Activated CD8-positive, alpha-beta T cell treated with anti-CD3 and anti-CD28 coated beads for 36 hours (primary cell): ENCODE measurements around the gene NEDD9. TPM values are rescaled to one million over a fixed set of nuclear protein-coding genes. Genes with fewer than 3 reads are reported as not detected.
A peak's percentile ranks its signal among the peaks of the same experiment; 100 is the strongest.

Experiments used
- ATAC-seq: fragments of 200-7000 bp; cut with Tn5 transposase; one replicate; pipeline ENCODE4 v1.10.0; 2021; ENCODE audit warnings: mild to moderate bottlenecking, moderate library complexity
- CTCF ChIA-PET: fragments of 350-600 bp; sonication (Branson Sonifier 250); formaldehyde crosslinking; loops from one replicate; lab custom pipeline; 2021; ENCODE audit warnings: antibody characterized with exemption; lab: Charles Lee
- POLR2A ChIA-PET: fragments of 350-600 bp; sonication (Branson Sonifier 250); formaldehyde crosslinking; loops from one replicate; lab custom pipeline; 2021; ENCODE audit warnings: antibody characterized with exemption; lab: Charles Lee
- DNase-seq: peaks from one replicate; pipeline ENCODE4 v3.0.0-alpha.2; 2020
- H3K27ac Mint-ChIP-seq: one replicate; pipeline ENCODE4 v1.8.0; 2021; ENCODE audit warnings: mild to moderate bottlenecking, mixed read lengths
- H3K27me3 Mint-ChIP-seq: one replicate; pipeline ENCODE4 v1.8.0; 2021; ENCODE audit warnings: mixed read lengths
- H3K36me3 Mint-ChIP-seq: one replicate; pipeline ENCODE4 v1.8.0; 2021; ENCODE audit warnings: low read depth, mixed read lengths
- H3K4me1 Mint-ChIP-seq: one replicate; pipeline ENCODE4 v1.8.0; 2021; ENCODE audit warnings: low read depth, mixed read lengths
- H3K4me3 Mint-ChIP-seq: one replicate; pipeline ENCODE4 v1.8.0; 2021; ENCODE audit warnings: mild to moderate bottlenecking, moderate library complexity, mixed read lengths
- H3K9me3 Mint-ChIP-seq: one replicate; pipeline ENCODE4 v1.8.0; 2021; ENCODE audit warnings: mixed read lengths
- intact Hi-C: fragments of 100-400 bp; cut with micrococcal nuclease; formaldehyde crosslinking; loops from one replicate; pipeline ENCODE4 v1.10.0; 2022
- total RNA-seq, 2 experiments: library from RNA; stranded (reverse); gene quantifications; one replicate each; pipeline ENCODE4 v1.2.3, GENCODE V29; 2021
- TF ChIP-seq, protein P1 (sequence below): fragments of 200-600 bp; IDR thresholded peaks from one replicate; pipeline ENCODE4 v1.8.0; 2022; ENCODE audit warnings: antibody characterized with exemption, mild to moderate bottlenecking

Gene NEDD9
- total RNA-seq, 2 experiments from 2014 or later, result 26.6 to 29.7 TPM

DNA sequence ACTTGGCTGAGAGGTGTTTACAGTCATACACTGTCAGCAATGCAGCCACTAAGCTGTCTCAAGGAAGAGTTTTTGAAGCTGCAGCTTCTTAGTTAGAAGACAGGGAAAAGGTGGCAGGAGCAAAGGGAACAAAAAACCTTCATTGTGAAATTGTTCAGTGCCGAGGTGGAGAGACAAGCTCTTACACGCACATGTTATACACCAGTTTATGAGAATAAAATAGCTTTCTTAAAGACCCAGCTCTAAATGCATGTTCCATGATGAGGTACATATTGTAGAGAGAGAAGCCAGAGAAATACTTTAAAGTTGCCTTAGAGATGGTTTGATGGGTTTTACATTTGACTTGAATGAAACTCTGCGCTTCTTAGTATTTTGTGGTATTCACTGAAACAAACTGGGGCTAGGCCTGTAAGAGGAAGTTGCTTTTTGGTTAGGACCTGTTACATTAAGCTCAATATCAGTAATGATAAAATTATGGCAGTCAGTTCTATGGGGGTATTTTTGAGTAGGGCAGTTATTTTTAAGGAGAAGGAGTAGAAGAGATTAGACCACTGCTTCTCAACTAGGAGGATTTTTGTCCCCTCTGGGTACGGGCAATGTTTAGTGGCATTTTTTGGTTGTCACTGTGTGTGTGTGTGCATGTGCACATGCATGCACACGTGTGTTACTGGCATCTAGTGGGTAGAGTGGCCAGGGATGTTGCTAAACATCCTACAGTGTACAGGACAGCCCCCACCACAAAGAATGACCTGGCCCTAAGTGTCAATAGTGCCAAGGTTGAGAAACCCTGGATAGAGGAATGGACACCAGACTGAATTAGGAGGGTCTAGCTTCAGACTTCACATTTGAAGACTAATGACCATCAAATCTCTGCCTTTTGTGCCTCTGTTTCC is 9.8 kb downstream of the NEDD9 start:
- Mint-ChIP-seq H3K27me3 (no peaks in the 10 kb centered on the region), H3K4me3 (no peak overlapping the region), H3K9me3 (peaks cover 2% of the 10 kb centered on the region), H3K36me3 (peaks cover 36% of the 10 kb centered on the region), H3K27ac (peak overlapping the region; percentile 53), H3K4me1 (peaks cover 58% of the 10 kb centered on the region)
- ATAC-seq (peak; percentile 38), DNase-seq (no peak)
- CTCF ChIA-PET, result interaction anchor here (0.6 to 2.8 kb wide), 6 partner anchors 10 to 273 kb away, joined by 3 to 6 read pairs (median 5); partner anchors contain the start of gene NEDD9
- TF ChIP-seq, protein P1, sequence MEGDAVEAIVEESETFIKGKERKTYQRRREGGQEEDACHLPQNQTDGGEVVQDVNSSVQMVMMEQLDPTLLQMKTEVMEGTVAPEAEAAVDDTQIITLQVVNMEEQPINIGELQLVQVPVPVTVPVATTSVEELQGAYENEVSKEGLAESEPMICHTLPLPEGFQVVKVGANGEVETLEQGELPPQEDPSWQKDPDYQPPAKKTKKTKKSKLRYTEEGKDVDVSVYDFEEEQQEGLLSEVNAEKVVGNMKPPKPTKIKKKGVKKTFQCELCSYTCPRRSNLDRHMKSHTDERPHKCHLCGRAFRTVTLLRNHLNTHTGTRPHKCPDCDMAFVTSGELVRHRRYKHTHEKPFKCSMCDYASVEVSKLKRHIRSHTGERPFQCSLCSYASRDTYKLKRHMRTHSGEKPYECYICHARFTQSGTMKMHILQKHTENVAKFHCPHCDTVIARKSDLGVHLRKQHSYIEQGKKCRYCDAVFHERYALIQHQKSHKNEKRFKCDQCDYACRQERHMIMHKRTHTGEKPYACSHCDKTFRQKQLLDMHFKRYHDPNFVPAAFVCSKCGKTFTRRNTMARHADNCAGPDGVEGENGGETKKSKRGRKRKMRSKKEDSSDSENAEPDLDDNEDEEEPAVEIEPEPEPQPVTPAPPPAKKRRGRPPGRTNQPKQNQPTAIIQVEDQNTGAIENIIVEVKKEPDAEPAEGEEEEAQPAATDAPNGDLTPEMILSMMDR, result no peak
- intact Hi-C loops, result no loop called here
- POLR2A ChIA-PET, result interaction anchor here (0.9 to 1.3 kb wide), 7 partner anchors 9 to 57 kb away, joined by 3 to 4 read pairs (median 3); no protein-coding TSS in a partner anchor

DNA sequence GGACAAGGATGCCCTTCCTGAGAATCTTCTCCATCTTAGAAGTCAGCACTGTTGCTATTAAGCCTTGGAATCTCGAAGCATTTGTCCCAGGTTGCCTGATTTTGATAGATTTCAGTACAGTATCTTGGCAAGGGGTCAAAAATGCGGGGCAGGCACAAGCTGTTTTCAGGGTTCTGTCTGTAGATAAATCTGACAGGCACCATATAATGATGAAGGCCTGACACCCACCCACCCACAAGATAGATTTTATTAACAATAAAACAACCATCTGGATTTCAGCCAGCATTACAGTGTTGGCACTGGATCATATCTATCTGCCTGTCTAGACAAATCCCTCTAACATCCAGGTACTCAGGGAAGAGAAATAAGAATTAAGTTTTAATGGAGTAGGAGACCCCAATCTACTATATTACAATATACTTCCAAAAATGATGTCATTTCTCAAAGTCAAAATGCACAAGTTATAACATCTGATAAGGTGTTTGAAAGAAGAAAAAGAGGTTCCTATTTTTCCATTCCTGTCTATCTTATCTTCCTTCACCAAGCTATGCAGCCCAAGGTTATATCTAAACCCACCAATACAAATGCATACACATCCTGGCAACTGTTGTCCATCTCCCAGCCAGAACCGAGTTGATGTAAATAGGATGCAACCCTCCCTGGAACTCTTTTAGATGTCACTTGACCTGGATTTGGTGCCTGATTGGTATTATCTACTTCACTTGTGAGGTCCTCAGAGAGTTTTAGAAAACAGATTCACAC is 10.7 kb downstream of the NEDD9 start:
- TF ChIP-seq, protein P1, result no peak
- Mint-ChIP-seq H3K36me3 (peaks cover 33% of the 10 kb centered on the region), H3K4me1 (peaks cover 62% of the 10 kb centered on the region), H3K27ac (peak overlapping the region; percentile 53), H3K27me3 (no peaks in the 10 kb centered on the region), H3K4me3 (no peak overlapping the region), H3K9me3 (peaks cover 2% of the 10 kb centered on the region)
- ATAC-seq (no peak), DNase-seq (no peak)
- CTCF ChIA-PET, result interaction anchor here (0.5 to 2.8 kb wide), 7 partner anchors 11 to 809 kb away, joined by 3 to 6 read pairs (median 4); partner anchors contain the start of gene NEDD9
- POLR2A ChIA-PET, result interaction anchor here (0.9 to 1.3 kb wide), 6 partner anchors 9 to 58 kb away, joined by 3 to 4 read pairs (median 3); no protein-coding TSS in a partner anchor
- intact Hi-C loops, result no loop called here

DNA sequence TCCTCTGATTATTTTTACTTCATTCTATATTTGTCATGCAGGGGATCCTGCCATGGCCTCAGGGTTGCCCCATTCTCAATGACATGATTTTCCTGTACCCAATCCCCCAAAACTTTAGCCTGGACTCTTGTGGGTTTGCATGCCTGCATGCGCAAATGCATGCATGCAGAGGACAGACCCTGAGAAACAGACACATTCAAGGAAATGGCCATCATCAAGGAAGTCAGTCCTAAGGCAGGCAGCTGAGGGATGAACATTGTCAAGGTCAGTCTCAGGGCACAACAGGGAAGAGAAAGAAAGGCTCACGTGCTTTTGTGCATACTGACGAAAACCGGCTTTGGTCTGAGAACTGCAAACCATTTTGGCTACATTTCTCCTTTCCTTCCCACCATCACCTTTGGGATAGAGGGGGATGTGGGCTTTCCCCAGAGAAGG is 13.1 kb downstream of the NEDD9 start:
- H3K9me3 Mint-ChIP-seq, result no peaks in the 10 kb centered on the region
- intact Hi-C loops, result no loop called here
- ChIA-PET POLR2A (interaction anchor here (1.0 kb wide), 1 partner anchor 99 kb away, joined by 3 read pairs; no protein-coding TSS in a partner anchor), CTCF (interaction anchor here (1.0 to 1.4 kb wide), 3 partner anchors 12 to 276 kb away, joined by 4 read pairs; no protein-coding TSS in a partner anchor)
- no peaks in the 10 kb centered on the region for H3K27me3 Mint-ChIP-seq
- DNase-seq (no peak), ATAC-seq (no peak)
- peaks cover 18% of the 10 kb centered on the region for H3K36me3 Mint-ChIP-seq
- TF ChIP-seq, protein P1, result no peak
- H3K4me1 Mint-ChIP-seq, result peaks cover 50% of the 10 kb centered on the region
- no peak overlapping the region for H3K4me3 Mint-ChIP-seq
- no peak overlapping the region for H3K27ac Mint-ChIP-seq

DNA sequence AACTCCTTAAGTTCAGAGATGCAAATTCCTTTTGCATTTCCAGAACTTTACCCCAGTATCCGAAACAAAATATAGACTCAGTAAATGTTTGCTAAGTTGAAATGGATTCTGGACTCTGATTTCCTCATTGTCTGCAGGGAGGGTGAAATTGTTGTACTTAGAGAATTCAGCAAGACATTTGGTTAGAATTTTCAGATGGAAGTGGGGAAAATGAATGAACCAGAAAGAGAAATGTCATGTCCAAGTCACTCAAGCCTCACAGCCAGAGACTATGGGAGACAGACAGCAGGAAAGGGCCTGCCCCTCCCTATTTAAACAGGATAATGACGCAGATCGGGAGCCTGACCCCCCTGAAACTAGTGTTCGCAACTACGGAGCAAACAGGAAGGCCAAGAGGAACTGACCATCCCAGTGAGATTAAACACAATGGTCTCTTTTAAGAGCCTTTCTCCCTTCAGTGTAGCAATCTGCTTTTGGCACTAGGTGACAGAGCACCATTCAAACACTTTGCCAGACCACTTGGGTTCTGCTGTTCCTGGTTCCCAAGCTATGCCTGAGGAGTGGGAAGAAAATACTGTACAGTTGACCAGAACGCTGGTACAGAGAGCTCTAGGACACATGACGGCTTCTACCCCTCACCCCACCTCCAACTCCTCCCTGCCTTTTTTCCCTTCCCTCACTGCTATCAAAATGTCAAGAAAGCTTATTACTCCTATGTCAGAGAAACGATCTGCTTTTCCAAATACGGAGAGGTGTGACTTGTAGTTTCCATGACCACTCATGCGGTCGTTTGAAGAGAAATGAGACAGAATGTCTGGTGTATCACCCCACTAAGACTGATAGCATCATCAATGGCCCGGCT is 13.7 kb downstream of the NEDD9 start:
- Mint-ChIP-seq H3K36me3 (peaks cover 17% of the 10 kb centered on the region), H3K9me3 (no peaks in the 10 kb centered on the region), H3K4me3 (no peak overlapping the region), H3K27ac (no peak overlapping the region), H3K27me3 (no peaks in the 10 kb centered on the region), H3K4me1 (peaks cover 43% of the 10 kb centered on the region)
- intact Hi-C loops, result no loop called here
- TF ChIP-seq, protein P1, result no peak
- ChIA-PET CTCF (interaction anchor here (1.4 kb wide), 1 partner anchor 12 kb away, joined by 4 read pairs; no protein-coding TSS in a partner anchor), POLR2A (no interaction called here)
- peak; percentile 47 for DNase-seq
- ATAC-seq, result no peak
